Right lung (tissue), 5 donors: ENCODE results near the gene OPRL1. TPM values are rescaled to one million over a fixed set of nuclear protein-coding genes. Genes with fewer than 3 reads are reported as not detected.

Source experiments
- DNase-seq, 2 donors: peaks; one replicate each; pipeline ENCODE4 v3.0.0-alpha.2; 2013
- polyA plus RNA-seq, 5 donors: library from polyadenylated mRNA; unstranded; fragments of 120-200 nt; gene quantifications; one replicate each; pipeline versions ENCODE4 v1.2.1 to v1.2.3, GENCODE V29; 2013; ENCODE audit warnings: inconsistent platforms in 1 of 5, low replicate concordance in 1 of 5; ENCODE audit not compliant: insufficient read length in 5 of 5, insufficient read depth in 1 of 5

Gene OPRL1
- polyA plus RNA-seq, 5 donors, result 1.8 to 2.6 (median 2.4) TPM

DNA sequence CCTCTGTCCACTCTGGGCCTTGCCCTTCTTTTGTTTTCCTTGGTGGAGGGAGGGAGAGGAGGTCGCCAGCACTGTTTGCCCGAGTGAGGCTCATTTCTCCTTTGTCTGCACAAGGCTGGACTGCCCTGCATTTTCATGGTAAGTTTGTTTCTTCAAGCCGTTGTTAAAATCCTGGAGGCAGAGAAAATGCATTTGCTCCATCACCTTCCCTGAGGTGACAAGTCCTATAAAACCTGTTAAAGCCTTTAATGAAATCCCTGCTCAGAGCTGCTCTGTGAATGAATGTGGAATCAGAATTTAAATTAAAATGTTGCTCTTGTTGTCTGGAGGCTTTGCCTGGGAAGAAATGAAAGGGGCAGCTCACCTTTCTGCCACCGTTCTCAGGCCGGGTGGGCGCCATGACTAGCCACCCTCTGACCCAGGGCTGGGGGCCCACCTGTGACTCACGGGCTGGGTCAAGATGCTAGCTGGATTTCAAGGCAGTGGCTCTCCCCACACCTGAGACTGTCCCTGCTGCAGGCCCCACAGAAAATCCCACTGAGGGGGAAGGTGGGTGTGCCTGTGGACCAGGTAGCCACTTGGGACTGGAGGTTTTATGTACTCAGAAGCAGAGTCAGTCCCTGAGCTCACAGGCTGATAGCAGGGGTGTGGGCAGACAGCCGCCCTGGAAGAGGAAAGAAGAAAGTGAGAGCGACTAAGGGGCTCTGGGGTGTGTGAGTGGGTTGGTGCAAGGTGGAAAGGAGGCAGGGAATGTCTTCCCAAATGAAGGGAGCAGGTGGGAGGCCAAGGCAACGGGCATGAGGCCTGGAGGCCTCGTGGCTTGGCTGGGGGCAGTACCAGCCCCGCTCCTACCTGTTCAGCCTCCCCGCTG, 60.4 kb downstream of the OPRL1 start:
- DNase-seq, result no peak

GRCh38 chr20:64140956-64141355, 61.1 kb downstream of the OPRL1 start:
- no peak for DNase-seq

GRCh38 chr20:64142590-64142989, 62.7 kb downstream of the OPRL1 start:
- DNase-seq, result no peak

- DNase-seq, result no peak
Observed at GRCh38 chr20:64143018-64143801, 63.3 kb downstream of the OPRL1 start.

DNA sequence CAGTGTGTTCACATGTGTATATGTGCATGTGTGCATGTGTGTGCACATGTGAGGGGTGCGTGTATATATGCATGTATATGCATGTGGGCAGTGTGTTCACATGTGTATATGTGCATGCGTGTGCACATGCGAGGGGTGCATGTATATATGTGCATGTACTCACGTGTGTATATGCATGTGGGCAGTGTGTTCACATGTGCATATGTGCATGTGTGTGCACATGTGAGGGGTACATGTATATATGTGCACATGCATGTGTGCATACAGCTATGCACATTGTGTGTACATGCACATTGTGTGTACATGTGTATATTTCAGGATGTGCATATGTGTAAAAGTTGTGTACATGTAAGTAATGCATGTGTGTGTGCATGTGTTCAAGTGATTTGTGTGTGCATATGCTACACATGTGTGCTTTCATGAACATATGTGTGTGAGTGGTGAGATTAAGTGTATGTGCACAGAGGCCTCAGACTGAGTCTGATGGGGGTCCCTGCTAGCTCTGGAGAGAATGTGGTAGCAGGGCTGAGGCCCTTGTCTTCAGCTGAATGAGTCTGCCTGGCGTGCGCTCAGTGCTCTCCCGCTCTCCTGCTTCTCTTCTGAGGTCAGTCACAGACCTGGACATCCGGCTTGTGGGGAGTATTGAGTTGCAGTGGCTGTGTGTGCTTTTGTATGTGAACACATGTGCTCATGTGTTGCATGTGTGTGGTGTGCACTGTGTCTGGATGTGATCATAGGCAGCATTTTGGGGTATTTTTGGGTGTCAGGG, 64.4 kb downstream of the OPRL1 start:
- DNase-seq, result no peak

DNA sequence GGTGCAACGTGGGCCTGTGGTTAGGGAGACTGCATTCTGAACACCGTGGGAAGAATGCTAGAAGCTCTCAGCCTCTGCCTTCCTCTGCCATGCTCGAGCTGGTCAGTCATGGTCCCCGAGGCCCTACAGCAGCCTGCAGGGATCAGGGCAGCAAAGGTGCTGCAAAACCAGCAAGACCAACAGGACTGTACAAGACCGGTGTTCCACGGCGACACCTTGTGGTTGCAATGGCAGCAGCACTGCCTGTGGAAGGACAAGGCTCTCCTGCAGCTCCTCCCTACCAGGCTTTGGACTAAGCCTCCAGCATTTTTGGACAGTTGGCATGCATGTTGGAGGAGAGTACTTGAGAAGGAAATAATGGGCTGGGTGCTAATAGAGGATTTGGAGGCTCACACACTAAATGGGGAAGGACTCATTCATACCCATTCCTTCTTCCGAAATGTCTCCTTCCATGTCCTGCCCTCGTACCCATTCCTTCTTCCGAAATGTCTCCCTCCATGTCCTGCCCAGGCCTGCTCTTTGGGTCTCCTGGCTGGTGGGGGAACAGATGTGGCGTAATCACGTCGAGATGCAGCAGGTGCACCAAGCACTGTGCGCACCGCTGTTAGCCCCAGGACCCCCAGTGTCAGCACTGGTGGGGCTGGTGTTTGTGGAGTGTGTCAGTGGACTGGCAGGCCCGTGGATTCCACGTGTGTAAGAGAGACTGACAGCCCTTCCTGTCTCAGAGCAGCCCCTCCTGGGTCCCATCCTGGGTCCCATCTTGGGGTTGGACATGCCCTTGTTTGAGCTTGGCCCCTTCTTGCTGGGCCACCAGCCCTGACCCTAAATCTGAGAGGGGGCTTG, 65.8 kb downstream of the OPRL1 start:
- DNase-seq, result no peak

DNA sequence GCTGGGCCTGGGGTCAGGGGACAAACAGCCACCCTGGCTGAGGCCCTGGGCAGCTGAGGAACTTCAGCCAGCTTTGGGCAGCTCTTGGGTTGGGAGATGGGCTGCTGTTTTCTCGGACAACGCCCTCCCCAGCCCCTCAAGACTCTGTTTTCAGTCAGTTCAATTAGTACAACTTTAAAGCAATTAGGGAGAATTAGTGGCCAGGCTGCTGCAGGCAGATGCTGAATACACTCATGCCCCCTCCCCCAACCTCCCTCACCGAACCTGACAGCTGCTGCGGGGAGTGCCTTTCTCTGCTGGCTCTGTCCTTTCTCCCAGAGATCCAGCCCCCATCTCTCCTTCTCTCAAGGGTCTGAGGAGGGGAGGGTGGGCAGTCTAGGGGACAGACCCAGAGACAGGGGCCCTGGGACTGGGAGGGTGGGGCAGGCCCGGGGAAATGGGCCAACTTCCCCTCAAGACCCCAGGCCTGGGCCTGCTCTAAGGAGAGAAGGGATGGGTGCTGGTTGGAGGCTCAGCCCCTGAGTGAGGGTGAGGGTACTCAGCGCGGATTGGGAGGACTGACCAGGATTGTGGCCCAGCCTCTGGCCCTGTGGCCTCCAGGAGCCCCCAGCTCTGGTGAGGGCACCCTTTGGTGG, 66.5 kb downstream of the OPRL1 start:
- DNase-seq, result no peak

GRCh38 chr20:64146936-64147477, 67.1 kb downstream of the OPRL1 start:
- no peak for DNase-seq

GRCh38 chr20:64148581-64148980, 68.7 kb downstream of the OPRL1 start:
- no peak for DNase-seq

DNA sequence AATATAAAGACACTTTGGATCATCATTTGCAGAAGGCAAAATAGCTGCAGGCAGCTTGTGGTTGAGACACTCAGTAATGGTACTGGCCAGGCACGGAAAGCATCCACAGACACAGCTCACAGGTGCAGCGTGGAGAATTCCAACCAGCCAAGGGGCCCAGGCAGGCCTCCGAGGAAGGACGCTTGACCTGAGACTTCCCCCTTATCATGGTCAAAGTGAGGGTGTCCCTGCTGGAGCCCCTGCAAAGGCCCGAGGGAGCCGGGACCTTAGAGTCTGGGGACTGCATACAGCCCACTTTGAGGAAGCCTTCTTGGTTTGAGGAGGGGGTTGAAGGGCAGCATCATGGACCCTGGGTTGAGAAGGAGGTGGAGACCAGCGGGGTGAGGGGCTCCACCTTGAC, 69.3 kb downstream of the OPRL1 start:
- DNase-seq, result no peak

DNA sequence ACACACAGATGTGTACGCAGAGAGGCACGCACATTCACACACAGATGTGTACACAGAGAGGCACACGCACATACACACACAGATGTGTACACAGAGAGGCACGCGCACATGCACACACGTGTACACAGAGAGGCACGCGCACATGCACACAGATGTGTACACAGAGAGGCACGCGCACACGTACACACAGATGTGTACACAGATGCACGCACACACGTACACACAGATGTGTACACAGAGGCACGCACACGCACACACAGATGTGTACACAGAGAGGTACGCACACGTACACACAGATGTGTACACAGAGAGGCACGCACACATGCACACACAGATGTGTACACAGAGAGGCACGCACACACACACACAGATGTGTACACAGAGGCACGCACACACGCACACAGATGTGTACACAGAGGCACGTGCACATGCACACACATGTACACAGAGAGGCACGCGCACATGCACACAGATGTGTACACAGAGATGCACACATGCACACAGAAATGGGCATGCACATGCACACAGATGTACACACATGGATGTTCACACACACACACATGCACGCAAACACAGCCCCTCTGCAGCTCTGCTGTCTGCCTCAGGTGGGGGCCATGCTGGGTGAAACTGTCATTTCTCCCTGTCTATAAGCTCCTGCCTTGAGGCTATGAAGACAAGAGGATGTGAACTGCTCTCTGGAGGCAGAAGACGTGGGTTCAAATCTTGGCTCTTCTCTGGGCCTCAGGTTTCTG, 70.1 kb downstream of the OPRL1 start:
- no peak for DNase-seq

Other genes starting within 250 kb of the OPRL1 start
- 10 to 100 TPM in 3 of 5 donors, 1 to 10 TPM in 2; 8.0 to 15.7 (median 10.3) TPM for gene ZBTB46, start 248.8 kb upstream of the OPRL1 start, polyA plus RNA-seq
- gene ABHD16B, start 218.6 kb upstream of the OPRL1 start, polyA plus RNA-seq, result not detected
- 10 to 100 TPM; 81.9 to 93.7 (median 86.7) TPM for gene TPD52L2, start 214.8 kb upstream of the OPRL1 start, polyA plus RNA-seq
- 10 to 100 TPM; 16.2 to 32.5 (median 22.3) TPM for gene DNAJC5, start 185.0 kb upstream of the OPRL1 start, polyA plus RNA-seq
- gene UCKL1, start 123.7 kb upstream of the OPRL1 start, polyA plus RNA-seq, result 10 to 100 TPM; 41.7 to 65.3 (median 56.1) TPM
- gene ZNF512B, start 110.2 kb upstream of the OPRL1 start, polyA plus RNA-seq, result 10 to 100 TPM; 19.5 to 36.5 (median 26.2) TPM
- 10 to 100 TPM in 1 of 5 donors, 1 to 10 TPM in 4; 5.9 to 11.0 (median 8.7) TPM for gene SAMD10, start 100.4 kb upstream of the OPRL1 start, polyA plus RNA-seq
- 10 to 100 TPM; 64.3 to 87.1 (median 75.6) TPM for gene PRPF6, start 99.0 kb upstream of the OPRL1 start, polyA plus RNA-seq
- gene C20orf204, start 43.9 kb upstream of the OPRL1 start, polyA plus RNA-seq, result 1 to 10 TPM in 4 of 5 donors, under 1 TPM in 1; 0.66 to 1.7 (median 1.1) TPM
- gene SOX18, start 30.4 kb upstream of the OPRL1 start, polyA plus RNA-seq, result 10 to 100 TPM; 11.2 to 28.8 (median 13.7) TPM
- gene TCEA2, start 16.9 kb upstream of the OPRL1 start, polyA plus RNA-seq, result 100 to 1,000 TPM in 1 of 5 donors, 10 to 100 TPM in 4; 55.7 to 102 (median 79.6) TPM
- gene RGS19, start 564 bp upstream of the OPRL1 start, polyA plus RNA-seq, result 10 to 100 TPM in 1 of 5 donors, 1 to 10 TPM in 4; 5.7 to 14.9 (median 7.6) TPM
- gene LKAAEAR1, start 4.3 kb downstream of the OPRL1 start, polyA plus RNA-seq, result 1 to 10 TPM in 1 of 5 donors, under 1 TPM in 2, not detected in 2; 0.30 to 1.3 (median 0.54) TPM
- not detected for gene NPBWR2, start 27.5 kb downstream of the OPRL1 start, polyA plus RNA-seq
- gene MYT1, start 84.4 kb downstream of the OPRL1 start, polyA plus RNA-seq, result under 1 TPM; 0.13 to 0.43 (median 0.24) TPM
- gene PCMTD2, start 175.7 kb downstream of the OPRL1 start, polyA plus RNA-seq, result 100 to 1,000 TPM in 4 of 5 donors, 10 to 100 TPM in 1; 86.2 to 166 (median 138) TPM